Neural progenitor cell (in vitro differentiated cells): ENCODE results near the gene STOM. TPM values are rescaled to one million over a fixed set of nuclear protein-coding genes. Genes with fewer than 3 reads are reported as not detected.

Experiments
- DNase-seq: peaks from one replicate; pipeline ENCODE4 v3.0.0-alpha.2; 2016; ENCODE audit warnings: low spot score
- H2AFZ ChIP-seq: fragments of 200-600 bp; sonication (generic); replicated peaks from 2 replicates; pipeline ENCODE4 v1.6.1; 2016; ENCODE audit warnings: antibody characterized with exemption
- H3F3A ChIP-seq: fragments of 200-600 bp; sonication (generic); 2 replicates; pipeline ENCODE4 v1.6.1; 2016; ENCODE audit warnings: antibody characterized with exemption, low read depth
- H3K27ac ChIP-seq: fragments of 200-600 bp; sonication (generic); 2 replicates; pipeline ENCODE4 v1.5.1; 2016; ENCODE audit warnings: mild to moderate bottlenecking
- H3K27me3 ChIP-seq: fragments of 200-600 bp; sonication (generic); 2 replicates; pipeline ENCODE4 v1.6.1; 2016; ENCODE audit warnings: mild to moderate bottlenecking, moderate library complexity
- H3K36me3 ChIP-seq: fragments of 200-600 bp; sonication (generic); 2 replicates; pipeline ENCODE4 v1.5.1; 2016
- H3K4me1 ChIP-seq: fragments of 200-600 bp; sonication (generic); 2 replicates; pipeline ENCODE4 v1.6.1; 2016; ENCODE audit warnings: mixed run types
- H3K4me2 ChIP-seq: fragments of 200-600 bp; sonication (generic); 2 replicates; pipeline ENCODE4 v1.6.1; 2016
- H3K4me3 ChIP-seq: fragments of 200-600 bp; sonication (generic); 2 replicates; pipeline ENCODE4 v1.5.1; 2016
- H3K79me2 ChIP-seq: fragments of 200-600 bp; sonication (generic); 2 replicates; pipeline ENCODE4 v1.6.1; 2016; ENCODE audit warnings: low read depth
- H3K9ac ChIP-seq: fragments of 200-600 bp; sonication (generic); 2 replicates; pipeline ENCODE4 v1.6.1; 2016
- H3K9me3 ChIP-seq: fragments of 200-600 bp; sonication (generic); 2 replicates; pipeline ENCODE4 v1.5.1; 2016; ENCODE audit warnings: low read depth
- H4K20me1 ChIP-seq: fragments of 200-600 bp; sonication (generic); 2 replicates; pipeline ENCODE4 v1.6.1; 2016; ENCODE audit warnings: low read depth
- H3K27ac Mint-ChIP-seq: 3 replicates; pipeline ENCODE4 v1.8.0; 2021; ENCODE audit warnings: mixed read lengths
- H3K27me3 Mint-ChIP-seq: 2 replicates; pipeline ENCODE4 v1.8.0; 2022; ENCODE audit warnings: low read depth, mild to moderate bottlenecking, inconsistent platforms, moderate library complexity, mixed read lengths; ENCODE audit not compliant: insufficient read depth
- H3K36me3 Mint-ChIP-seq: 3 replicates; pipeline ENCODE4 v1.8.0; 2021; ENCODE audit warnings: mixed read lengths
- H3K4me1 Mint-ChIP-seq: 3 replicates; pipeline ENCODE4 v1.8.0; 2021; ENCODE audit warnings: mixed read lengths
- H3K4me3 Mint-ChIP-seq: 3 replicates; pipeline ENCODE4 v1.8.0; 2021; ENCODE audit warnings: mild to moderate bottlenecking, moderate library complexity, mixed read lengths
- H3K9me3 Mint-ChIP-seq: 3 replicates; pipeline ENCODE4 v1.8.0; 2020; ENCODE audit warnings: mixed read lengths
- EZH2 ChIP-seq: fragments of 200-600 bp; sonication (generic); IDR thresholded peaks from 2 replicates; pipeline ENCODE4 v1.6.1; 2017; ENCODE audit warnings: antibody characterized with exemption, mild to moderate bottlenecking, moderate library complexity
- EZH2phosphoT487 ChIP-seq: fragments of 200-600 bp; sonication (generic); IDR thresholded peaks from 2 replicates; pipeline ENCODE4 v1.6.1; 2017; ENCODE audit warnings: antibody characterized with exemption
- total RNA-seq: library from RNA; depleted of rRNA; stranded (reverse); fragments of >200 nt; gene quantifications from 2 replicates; pipeline ENCODE4 v1.2.3, GENCODE V29; 2015; ENCODE audit warnings: low replicate concordance
- TF ChIP-seq, protein P1 (sequence below): fragments of 200-600 bp; sonication (generic); IDR thresholded peaks from 2 replicates; pipeline ENCODE4 v1.5.1; 2017; ENCODE audit warnings: antibody characterized with exemption, mild to moderate bottlenecking

The STOM gene
- total RNA-seq, 1 donor from 2014 or later = 99.4 TPM

- Mint-ChIP-seq H3K36me3 (no peaks in the 10 kb centered on the region), H3K27me3 (peaks cover 5% of the 10 kb centered on the region), H3K27ac (peak overlapping the region; percentile 96), H3K4me1 (peaks cover 55% of the 10 kb centered on the region), H3K9me3 (peaks cover 2% of the 10 kb centered on the region), H3K4me3 (peak overlapping the region; percentile 26)
- Histone ChIP-seq H3K36me3 (no peaks in the 10 kb centered on the region), H3K27me3 (peaks cover 15% of the 10 kb centered on the region), H3K4me2 (peak overlapping the region; percentile 71), H4K20me1 (peaks cover 26% of the 10 kb centered on the region), H3K9ac (no peak overlapping the region), H3F3A (peaks cover 57% of the 10 kb centered on the region), H3K4me3 (peak overlapping the region; percentile 28), H2AFZ (peak overlapping the region; percentile 77), H3K79me2 (no peaks in the 10 kb centered on the region), H3K4me1 (peaks cover 57% of the 10 kb centered on the region), H3K9me3 (no peaks in the 10 kb centered on the region), H3K27ac (peak overlapping the region; percentile 18)
- no peak for TF ChIP-seq EZH2phosphoT487
- no peak for TF ChIP-seq EZH2
- TF ChIP-seq, protein P1, sequence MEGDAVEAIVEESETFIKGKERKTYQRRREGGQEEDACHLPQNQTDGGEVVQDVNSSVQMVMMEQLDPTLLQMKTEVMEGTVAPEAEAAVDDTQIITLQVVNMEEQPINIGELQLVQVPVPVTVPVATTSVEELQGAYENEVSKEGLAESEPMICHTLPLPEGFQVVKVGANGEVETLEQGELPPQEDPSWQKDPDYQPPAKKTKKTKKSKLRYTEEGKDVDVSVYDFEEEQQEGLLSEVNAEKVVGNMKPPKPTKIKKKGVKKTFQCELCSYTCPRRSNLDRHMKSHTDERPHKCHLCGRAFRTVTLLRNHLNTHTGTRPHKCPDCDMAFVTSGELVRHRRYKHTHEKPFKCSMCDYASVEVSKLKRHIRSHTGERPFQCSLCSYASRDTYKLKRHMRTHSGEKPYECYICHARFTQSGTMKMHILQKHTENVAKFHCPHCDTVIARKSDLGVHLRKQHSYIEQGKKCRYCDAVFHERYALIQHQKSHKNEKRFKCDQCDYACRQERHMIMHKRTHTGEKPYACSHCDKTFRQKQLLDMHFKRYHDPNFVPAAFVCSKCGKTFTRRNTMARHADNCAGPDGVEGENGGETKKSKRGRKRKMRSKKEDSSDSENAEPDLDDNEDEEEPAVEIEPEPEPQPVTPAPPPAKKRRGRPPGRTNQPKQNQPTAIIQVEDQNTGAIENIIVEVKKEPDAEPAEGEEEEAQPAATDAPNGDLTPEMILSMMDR = no peak
- peak; percentile 78 for DNase-seq
Observed at GRCh38 chr9:121289026-121289771, 80.9 kb downstream of the STOM start.

Other genes starting within 250 kb of the STOM start
- 23.8 and 35.9 TPM in 2 replicates for gene RAB14, start 168.4 kb downstream of the STOM start, total RNA-seq
- gene GSN, start 102.1 kb downstream of the STOM start, total RNA-seq = 72.1 and 114 TPM in 2 replicates
- not detected in 2 replicates for gene GGTA1, start 129.6 kb upstream of the STOM start, total RNA-seq